Skeletal muscle cell (primary cell): ENCODE data around the gene ALDH1B1.
"Not testable (repeated sequence)": the region's sequence is repeated elsewhere in the genome, so short reads cannot be mapped to it uniquely, and the experiment has no call there.

Experiments
- DNase-seq: peaks from one replicate; pipeline ENCODE4 v3.0.0-alpha.2; 2010; ENCODE audit warnings: low read depth
- H3K4me3 ChIP-seq: 2 replicates; pipeline ENCODE4 v1.5.1; 2011; ENCODE audit warnings: low read depth, mild to moderate bottlenecking, control low read depth, low read length, moderate library complexity

The ALDH1B1 gene

GRCh38 chr9:38382141-38382540 lies 10.4 kb upstream of the ALDH1B1 start:
- no peak overlapping the region for H3K4me3 ChIP-seq
- no peak for DNase-seq

DNA sequence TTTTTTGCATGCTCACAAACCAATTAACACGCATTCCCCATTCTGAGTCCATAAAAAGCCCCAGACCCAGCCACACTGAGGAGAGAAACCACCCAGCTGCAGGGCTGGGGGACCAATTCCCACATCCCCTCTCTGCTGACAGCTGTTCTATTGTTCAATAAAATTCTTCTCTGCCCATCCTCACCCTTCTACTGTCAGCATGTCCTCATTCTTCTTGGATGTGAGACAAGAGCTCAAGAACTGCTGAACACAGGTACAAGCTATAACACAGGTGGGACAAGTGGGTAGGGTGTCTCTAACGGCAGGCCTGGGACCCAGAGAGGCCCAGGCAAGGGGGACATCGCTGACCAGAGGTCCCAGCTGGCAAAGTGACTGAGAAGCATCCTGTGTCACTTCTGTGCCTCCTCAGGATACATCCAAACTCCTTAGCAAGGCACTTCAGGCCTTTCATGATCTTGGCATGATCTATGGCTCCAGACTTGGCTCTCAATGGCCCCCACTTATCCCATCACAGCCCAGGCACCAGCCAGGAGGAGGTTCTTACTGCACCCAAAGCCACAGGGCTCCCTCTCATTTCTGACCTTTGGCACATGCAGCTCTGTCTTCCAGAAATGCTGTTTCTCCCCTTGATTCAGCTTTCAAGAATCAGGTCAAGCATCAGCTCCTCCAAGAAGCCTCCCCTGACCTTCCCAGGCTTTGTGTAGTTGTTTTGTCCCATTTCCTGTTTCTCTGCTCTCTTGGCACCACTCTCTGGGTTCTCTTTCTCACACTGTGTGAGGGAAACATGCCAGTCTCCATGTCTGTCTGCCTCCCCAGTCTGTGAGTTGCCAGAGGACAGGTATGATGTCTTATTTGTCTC lies 7.3 kb upstream of the ALDH1B1 start:
- no peak for DNase-seq

DNA sequence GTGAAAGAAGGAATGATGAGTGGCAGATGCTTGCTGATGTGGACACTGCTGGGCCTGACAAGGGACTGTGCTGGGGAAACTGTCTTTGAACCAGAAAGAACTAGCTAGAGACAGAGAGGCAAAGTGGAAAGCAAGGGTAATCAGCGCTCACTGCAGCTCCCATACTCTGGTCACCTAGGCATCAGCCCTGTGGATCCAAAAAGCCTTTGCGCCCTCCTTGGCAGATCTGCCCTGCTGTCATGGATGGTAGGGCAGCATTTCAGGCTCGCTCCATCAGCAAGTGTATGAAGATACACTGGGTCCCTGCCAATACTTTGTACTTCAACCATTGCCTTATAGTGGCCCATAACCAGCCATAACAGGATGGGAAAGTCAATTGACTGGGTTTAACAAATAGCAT lies 6.6 kb upstream of the ALDH1B1 start:
- no peak for DNase-seq

More for the DNA sequence above, 7.3 kb upstream of the ALDH1B1 start:
- no peak overlapping the region for H3K4me3 ChIP-seq

GRCh38 chr9:38386319-38386895 lies 6.1 kb upstream of the ALDH1B1 start:
- no peak overlapping the region for H3K4me3 ChIP-seq
- DNase-seq = no peak

More for the DNA sequence above, 6.6 kb upstream of the ALDH1B1 start:
- no peak overlapping the region for H3K4me3 ChIP-seq

DNA sequence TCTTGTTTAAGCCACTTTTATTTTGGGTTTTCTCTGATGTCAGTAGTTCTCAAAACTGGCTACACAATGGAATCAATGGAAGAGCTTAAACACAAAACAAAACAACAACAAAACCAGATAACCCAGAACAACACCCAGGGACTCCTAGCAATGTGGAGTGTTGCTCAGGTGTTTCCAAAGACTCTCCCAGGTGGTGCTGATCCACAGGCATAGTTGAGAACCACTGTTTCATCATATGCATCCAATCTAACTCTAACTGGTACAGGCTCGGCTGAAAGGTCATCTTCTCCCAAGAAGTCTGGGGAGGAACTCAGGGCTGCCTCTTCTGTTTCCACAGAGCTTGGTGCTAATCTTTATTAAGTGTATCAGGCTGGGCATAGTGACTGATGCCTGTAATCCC lies 5.4 kb upstream of the ALDH1B1 start:
- DNase-seq = no peak
- H3K4me3 ChIP-seq = no peak overlapping the region

DNA sequence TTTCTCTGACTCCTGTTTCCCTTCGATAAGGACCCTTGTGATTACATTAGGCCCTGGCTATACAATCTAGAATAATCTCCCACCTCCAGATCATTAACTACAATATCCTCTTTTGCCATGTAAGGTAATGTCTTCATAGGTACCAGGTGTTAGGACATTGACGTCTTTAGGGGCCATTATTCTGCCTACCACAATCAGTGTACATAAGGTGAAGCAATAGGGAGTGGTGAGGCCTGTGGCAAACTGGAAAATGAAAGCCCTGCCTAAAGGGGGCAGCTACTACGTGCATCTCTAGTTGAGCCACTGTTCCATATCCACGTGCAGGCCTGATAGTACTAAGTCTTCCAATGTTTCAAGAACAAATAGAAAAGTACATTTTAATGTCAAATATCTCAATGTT lies 4.8 kb upstream of the ALDH1B1 start:
- DNase-seq = no peak
- no peak overlapping the region for H3K4me3 ChIP-seq

DNA sequence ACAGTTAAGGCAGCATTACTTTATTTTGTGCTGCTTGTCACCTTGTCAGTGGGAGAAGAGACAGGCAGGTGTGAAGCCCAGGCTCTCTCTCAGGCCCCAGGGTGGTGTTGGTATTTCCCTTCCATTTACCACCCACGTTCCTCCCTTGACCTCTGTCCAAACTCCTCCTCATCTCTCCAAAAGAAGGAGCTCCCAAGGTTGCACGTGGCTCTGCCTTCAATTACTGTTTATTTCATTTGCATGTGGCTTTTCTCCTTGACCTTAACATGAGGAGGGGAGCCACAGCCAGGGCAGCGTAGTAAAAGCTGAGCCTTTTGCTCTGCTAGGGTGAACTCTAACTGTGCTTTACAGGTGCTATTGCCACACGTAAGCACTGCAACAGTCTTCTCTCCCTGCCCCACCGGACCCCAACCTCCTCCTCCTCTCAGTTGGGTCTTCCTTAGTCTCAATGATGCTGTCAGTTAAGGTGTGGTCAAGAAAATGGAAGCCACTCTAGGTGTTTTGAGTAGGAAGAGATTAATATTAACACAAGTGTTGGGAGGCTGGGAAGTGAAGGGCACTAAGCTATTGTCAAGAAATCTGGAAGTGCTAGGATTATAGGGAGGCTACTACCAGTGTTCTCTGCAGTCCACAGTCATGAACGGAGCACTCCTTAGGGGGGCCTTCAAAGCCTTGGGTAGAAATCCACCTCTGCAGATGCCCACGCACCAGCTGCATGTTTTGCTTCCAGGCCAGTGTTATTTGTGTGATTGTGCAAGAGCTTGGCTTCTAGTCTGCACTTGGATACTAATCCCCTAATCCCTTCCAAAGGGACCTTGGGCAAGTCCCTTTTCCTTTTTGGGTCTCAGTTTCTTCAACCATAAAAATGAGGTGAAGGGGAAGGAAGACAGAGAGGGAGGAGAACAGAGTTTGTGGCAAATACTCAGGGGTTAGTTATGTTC lies 3.9 kb upstream of the ALDH1B1 start:
- peak; percentile 43 for DNase-seq
- H3K4me3 ChIP-seq = no peak overlapping the region

- DNase-seq = no peak
- H3K4me3 ChIP-seq = no peak overlapping the region
Observed at GRCh38 chr9:38389313-38389712, 3.2 kb upstream of the ALDH1B1 start.

- H3K4me3 ChIP-seq = no peak overlapping the region
- DNase-seq = no peak
Observed at GRCh38 chr9:38390442-38390841, 2.1 kb upstream of the ALDH1B1 start.

DNA sequence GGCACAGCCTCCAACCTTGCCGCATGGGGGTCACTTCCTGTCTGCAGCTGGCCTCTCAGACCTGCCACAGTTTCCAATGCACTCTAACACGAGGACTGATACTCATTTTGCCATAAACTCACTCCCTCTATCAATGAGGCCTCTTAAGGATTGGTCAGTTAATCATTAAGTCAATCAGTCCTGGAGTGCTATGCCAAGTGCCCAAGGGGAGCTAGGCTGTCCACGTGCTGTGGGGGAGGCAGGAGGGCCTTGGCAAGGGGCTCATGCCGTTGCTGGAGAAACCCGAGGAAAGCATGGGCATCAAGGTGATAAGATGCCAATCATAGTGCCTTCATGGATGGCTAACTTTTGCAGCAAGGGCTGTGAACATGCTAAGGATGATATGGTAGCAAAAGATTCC lies 1.7 kb upstream of the ALDH1B1 start:
- DNase-seq = no peak
- H3K4me3 ChIP-seq = no peak overlapping the region

- no peak for DNase-seq
- peak overlapping the region; percentile 77 for H3K4me3 ChIP-seq
Observed at GRCh38 chr9:38391278-38392118, 1.0 kb upstream of the ALDH1B1 start.

DNA sequence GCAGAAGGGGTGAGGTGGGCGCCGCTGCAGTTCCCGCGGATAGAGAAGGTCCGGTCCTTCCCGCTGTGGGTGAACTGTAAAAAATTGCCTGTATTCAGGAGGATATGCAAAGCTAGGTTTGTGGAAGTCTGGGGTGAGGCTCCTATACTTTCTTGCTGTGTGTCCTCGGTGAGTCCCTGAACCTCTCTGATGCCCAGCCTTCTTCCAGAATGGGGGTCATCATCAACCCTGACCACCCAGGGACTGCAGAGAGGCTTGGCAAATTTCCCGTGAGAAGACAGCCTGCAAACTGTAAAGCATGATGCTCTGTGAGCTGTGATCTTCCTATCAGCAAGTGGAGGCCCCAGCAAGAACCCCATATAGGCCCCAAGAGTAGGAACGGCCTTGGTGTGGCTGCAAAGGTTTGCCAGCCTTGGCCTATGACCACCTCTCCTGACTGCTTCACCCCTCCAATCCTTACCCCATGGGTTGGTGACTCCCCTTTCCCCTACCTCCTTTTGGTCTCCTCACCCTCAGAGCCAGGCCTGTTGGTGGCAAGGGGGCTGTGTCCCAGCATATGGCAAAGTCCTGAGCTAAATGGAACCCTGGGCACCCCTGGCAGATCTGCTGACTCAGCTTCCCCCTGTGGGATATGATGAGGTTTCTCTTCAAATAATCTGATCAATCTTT lies 760 bp downstream of the ALDH1B1 start:
- DNase-seq = no peak
- H3K4me3 ChIP-seq = peak overlapping the region; percentile 77

- DNase-seq = no peak
- no peak overlapping the region for H3K4me3 ChIP-seq
Observed at GRCh38 chr9:38394416-38394815, 1.9 kb downstream of the ALDH1B1 start.

- no peak overlapping the region for H3K4me3 ChIP-seq
- no peak for DNase-seq
Observed at GRCh38 chr9:38395653-38396370, 3.3 kb downstream of the ALDH1B1 start.

DNA sequence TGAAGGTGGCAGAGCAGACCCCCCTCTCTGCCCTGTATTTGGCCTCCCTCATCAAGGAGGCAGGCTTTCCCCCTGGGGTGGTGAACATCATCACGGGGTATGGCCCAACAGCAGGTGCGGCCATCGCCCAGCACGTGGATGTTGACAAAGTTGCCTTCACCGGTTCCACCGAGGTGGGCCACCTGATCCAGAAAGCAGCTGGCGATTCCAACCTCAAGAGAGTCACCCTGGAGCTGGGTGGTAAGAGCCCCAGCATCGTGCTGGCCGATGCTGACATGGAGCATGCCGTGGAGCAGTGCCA lies 3.8 kb downstream of the ALDH1B1 start:
- no peak overlapping the region for H3K4me3 ChIP-seq
- no peak for DNase-seq

GRCh38 chr9:38399191-38399590 lies 6.7 kb downstream of the ALDH1B1 start:
- not testable (repeated sequence) for H3K4me3 ChIP-seq, DNase-seq

GRCh38 chr9:38401994-38402393 lies 9.5 kb downstream of the ALDH1B1 start:
- DNase-seq = no peak
- no peak overlapping the region for H3K4me3 ChIP-seq

DNA sequence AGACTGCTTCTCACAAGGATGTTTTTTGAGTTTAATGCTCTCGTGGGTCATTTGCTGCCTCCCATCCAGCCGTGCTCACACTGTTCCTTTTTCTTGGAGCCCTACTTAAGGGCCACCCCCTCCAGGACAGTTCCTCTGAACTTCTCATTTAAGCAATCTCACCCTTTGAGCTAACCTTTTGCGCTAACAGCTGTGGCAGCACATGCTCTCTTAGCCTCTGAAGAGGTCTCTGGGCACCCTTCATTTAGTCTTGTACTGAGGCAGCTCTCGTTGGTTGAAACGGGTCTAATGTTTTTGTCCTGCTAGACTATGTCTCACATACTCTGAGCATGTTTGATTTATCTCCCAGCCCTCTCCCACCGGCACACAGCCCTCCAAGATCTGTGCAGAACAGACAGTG lies 11.8 kb downstream of the ALDH1B1 start:
- no peak overlapping the region for H3K4me3 ChIP-seq
- DNase-seq = no peak
